Common myeloid progenitor, CD34-positive (primary cell): ENCODE measurements around the gene FMNL2.
"Not testable (repeated sequence)": the region's sequence is repeated elsewhere in the genome, so short reads cannot be mapped to it uniquely, and the experiment has no call there.

Experiments
- CTCF ChIA-PET: fragments of 350-600 bp; sonication (Branson Sonifier 250); formaldehyde crosslinking; loops from one replicate; lab custom pipeline; 2021; ENCODE audit warnings: antibody characterized with exemption; lab: Charles Lee
- POLR2A ChIA-PET: fragments of 350-600 bp; sonication (Branson Sonifier 250); formaldehyde crosslinking; loops from one replicate; lab custom pipeline; 2021; ENCODE audit warnings: antibody characterized with exemption; lab: Charles Lee
- DNase-seq, 3 donors: peaks; one replicate each; pipeline versions ENCODE4 v3.0.0 to v3.0.0-alpha.2; 2013
- H3K27ac ChIP-seq, 2 experiments: 1 replicate in 1 of 2; 2 replicates in 1 of 2; pipeline ENCODE4 v1.7.0; 2013; ENCODE audit warnings: inconsistent platforms in 2 of 2, low read length in 2 of 2, mild to moderate bottlenecking in 2 of 2, low read depth in 1 of 2, moderate library complexity in 1 of 2; ENCODE audit not compliant: severe bottlenecking in 2 of 2, insufficient read depth in 1 of 2, poor library complexity in 1 of 2
- H3K27me3 ChIP-seq, 5 experiments: replicated peaks in 2 of 5; 1 replicate in 3 of 5; 2 replicates in 2 of 5; pipeline versions ENCODE4 v1.6.1 to v1.7.0; 2013; ENCODE audit warnings: low read length in 4 of 5, mild to moderate bottlenecking in 2 of 5, moderate library complexity in 2 of 5, inconsistent platforms in 1 of 5; ENCODE audit not compliant: insufficient read depth in 5 of 5, control insufficient read depth in 4 of 5
- H3K36me3 ChIP-seq, 4 experiments: 1 replicate in 2 of 4; 2 replicates in 2 of 4; pipeline versions ENCODE4 v1.6.1 to v1.7.0; 2013; ENCODE audit warnings: low read length in 3 of 4, control low read depth in 1 of 4, mild to moderate bottlenecking in 1 of 4; ENCODE audit not compliant: control insufficient read depth in 4 of 4, insufficient read depth in 4 of 4
- H3K4me1 ChIP-seq, 4 experiments: 1 replicate in 3 of 4; 2 replicates in 1 of 4; pipeline versions ENCODE4 v1.6.1 to v1.7.1; 2013; ENCODE audit warnings: low read length in 3 of 4, mild to moderate bottlenecking in 3 of 4, control low read depth in 1 of 4, inconsistent platforms in 1 of 4, moderate library complexity in 1 of 4; ENCODE audit not compliant: control insufficient read depth in 4 of 4, insufficient read depth in 4 of 4; ENCODE audit errors: control extremely low read depth in 1 of 4
- H3K4me3 ChIP-seq, 7 experiments: 1 replicate in 4 of 7; 2 replicates in 3 of 7; pipeline versions ENCODE4 v1.5.1 to v1.7.0; 2013; ENCODE audit warnings: mild to moderate bottlenecking in 7 of 7, low read length in 6 of 7, moderate library complexity in 6 of 7, inconsistent platforms in 2 of 7, low read depth in 2 of 7, control low read depth in 1 of 7; ENCODE audit not compliant: insufficient read depth in 4 of 7, control insufficient read depth in 1 of 7; ENCODE audit errors: extremely low read depth in 1 of 7
- H3K9me3 ChIP-seq, 5 experiments: 1 replicate in 4 of 5; 2 replicates in 1 of 5; pipeline versions ENCODE4 v1.6.1 to v1.7.1; 2013; ENCODE audit warnings: low read length in 4 of 5, mild to moderate bottlenecking in 2 of 5, inconsistent platforms in 1 of 5, low read depth in 1 of 5, moderate library complexity in 1 of 5; ENCODE audit not compliant: control insufficient read depth in 4 of 5, insufficient read depth in 2 of 5; ENCODE audit errors: control extremely low read depth in 1 of 5
- WGBS: methylation state at CpG from one replicate; pipeline ENCODE4 v1.1.5; 2013; ENCODE audit not compliant: insufficient coverage; 5-methylcytosine and 5-hydroxymethylcytosine counted together

FMNL2 gene

GRCh38 chr2:152513681-152514080, 178.7 kb downstream of the FMNL2 start:
- no peak overlapping the region for H3K4me3 ChIP-seq

GRCh38 chr2:152518034-152518433, 183.1 kb downstream of the FMNL2 start:
- Histone ChIP-seq H3K9me3 (no peaks in the 10 kb centered on the region), H3K4me3 (no peak overlapping the region), H3K27ac (no peak overlapping the region), H3K4me1 (no peaks in the 10 kb centered on the region), H3K36me3 (no peaks in the 10 kb centered on the region), H3K27me3 (no peaks in the 10 kb centered on the region)
- ChIA-PET CTCF (interaction anchor here (0.6 kb wide), 1 partner anchor 21 kb away, joined by 3 read pairs; no protein-coding TSS in a partner anchor), POLR2A (no interaction called here)
- 100% methylated on average over 1 of the region's 1 CpG for WGBS
- DNase-seq, result no peak

More at GRCh38 chr2:152513681-152514080, 178.7 kb downstream of the FMNL2 start:
- ChIA-PET POLR2A (no interaction called here), CTCF (interaction anchor here (0.8 kb wide), 1 partner anchor 121 kb away, joined by 3 read pairs; no protein-coding TSS in a partner anchor)
- Histone ChIP-seq H3K36me3 (no peaks in the 10 kb centered on the region), H3K27me3 (no peaks in the 10 kb centered on the region), H3K4me1 (no peaks in the 10 kb centered on the region), H3K9me3 (no peaks in the 10 kb centered on the region), H3K27ac (no peak overlapping the region)
- DNase-seq, result no peak
- WGBS, result no CpG with 5 or more reads among the region's 2 CpGs

GRCh38 chr2:152518641-152519580, 183.9 kb downstream of the FMNL2 start:
- H3K4me3 ChIP-seq, result no peak overlapping the region
- POLR2A ChIA-PET, result no interaction called here
- CTCF ChIA-PET, result interaction anchor here (0.6 kb wide), 1 partner anchor 20 kb away, joined by 3 read pairs; no protein-coding TSS in a partner anchor
- DNase-seq, result no peak
- WGBS, result 89% methylated on average over 14 of the region's 14 CpGs
- H3K27ac ChIP-seq, result no peak overlapping the region
- no peaks in the 10 kb centered on the region for H3K36me3 ChIP-seq
- no peaks in the 10 kb centered on the region for H3K27me3 ChIP-seq
- no peaks in the 10 kb centered on the region for H3K9me3 ChIP-seq
- no peaks in the 10 kb centered on the region for H3K4me1 ChIP-seq

GRCh38 chr2:152519581-152519952, 184.6 kb downstream of the FMNL2 start:
- no peaks in the 10 kb centered on the region for H3K4me1 ChIP-seq
- H3K36me3 ChIP-seq, result no peaks in the 10 kb centered on the region
- ChIA-PET CTCF (no interaction called here), POLR2A (no interaction called here)
- H3K4me3 ChIP-seq, result no peak overlapping the region
- no peaks in the 10 kb centered on the region for H3K27me3 ChIP-seq
- no peaks in the 10 kb centered on the region for H3K9me3 ChIP-seq
- H3K27ac ChIP-seq, result no peak overlapping the region
- DNase-seq, result no peak
- WGBS, result no CpG with 5 or more reads among the region's 2 CpGs

GRCh38 chr2:152520759-152521158, 185.8 kb downstream of the FMNL2 start:
- Histone ChIP-seq H3K4me1 (no peaks in the 10 kb centered on the region), H3K9me3 (no peaks in the 10 kb centered on the region), H3K36me3 (no peaks in the 10 kb centered on the region), H3K27me3 (no peaks in the 10 kb centered on the region), H3K4me3 (no peak overlapping the region), H3K27ac (no peak overlapping the region)
- POLR2A ChIA-PET, result no interaction called here
- no peak for DNase-seq
- CTCF ChIA-PET, result no interaction called here

GRCh38 chr2:152522446-152522845, 187.5 kb downstream of the FMNL2 start:
- CTCF ChIA-PET, H3K27ac ChIP-seq, H3K4me1 ChIP-seq, H3K27me3 ChIP-seq, H3K9me3 ChIP-seq, DNase-seq, H3K4me3 ChIP-seq, POLR2A ChIA-PET, H3K36me3 ChIP-seq: not testable (repeated sequence)
- WGBS, result 100% methylated on average over 2 of the region's 3 CpGs

GRCh38 chr2:152523091-152523490, 188.1 kb downstream of the FMNL2 start:
- POLR2A ChIA-PET, result no interaction called here
- H3K4me3 ChIP-seq, result no peak overlapping the region
- no peaks in the 10 kb centered on the region for H3K4me1 ChIP-seq
- no peaks in the 10 kb centered on the region for H3K36me3 ChIP-seq
- DNase-seq, result no peak
- H3K27ac ChIP-seq, result no peak overlapping the region
- no peaks in the 10 kb centered on the region for H3K27me3 ChIP-seq
- CTCF ChIA-PET, result no interaction called here
- no peaks in the 10 kb centered on the region for H3K9me3 ChIP-seq
